Measurements from ENCODE around the gene CCBE1.
"Not testable (repeated sequence)": the region's sequence is repeated elsewhere in the genome, so short reads cannot be mapped to it uniquely, and the experiment has no call there.

DNA sequence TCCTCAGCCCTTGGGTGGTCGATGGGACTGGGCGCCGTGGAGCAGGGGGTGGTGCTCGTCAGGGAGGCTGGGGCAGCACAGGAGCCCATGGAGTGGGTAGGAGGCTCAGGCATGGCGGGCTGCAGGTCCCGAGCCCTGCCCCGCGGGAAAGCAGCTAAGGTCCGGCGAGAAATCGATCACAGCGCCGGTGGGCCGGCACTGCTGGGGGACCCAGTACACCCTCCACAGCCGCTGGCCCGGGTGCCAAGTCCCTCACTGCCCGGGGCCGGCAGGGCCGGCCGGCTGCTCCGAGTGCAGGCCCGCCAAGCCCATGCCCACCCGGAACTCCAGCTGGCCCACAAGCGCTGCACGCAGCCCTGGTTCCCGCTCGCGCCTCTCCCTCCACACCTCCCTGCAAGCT lies 16.9 kb upstream of the CCBE1 start:
- TF ChIP-seq, protein P1, sequence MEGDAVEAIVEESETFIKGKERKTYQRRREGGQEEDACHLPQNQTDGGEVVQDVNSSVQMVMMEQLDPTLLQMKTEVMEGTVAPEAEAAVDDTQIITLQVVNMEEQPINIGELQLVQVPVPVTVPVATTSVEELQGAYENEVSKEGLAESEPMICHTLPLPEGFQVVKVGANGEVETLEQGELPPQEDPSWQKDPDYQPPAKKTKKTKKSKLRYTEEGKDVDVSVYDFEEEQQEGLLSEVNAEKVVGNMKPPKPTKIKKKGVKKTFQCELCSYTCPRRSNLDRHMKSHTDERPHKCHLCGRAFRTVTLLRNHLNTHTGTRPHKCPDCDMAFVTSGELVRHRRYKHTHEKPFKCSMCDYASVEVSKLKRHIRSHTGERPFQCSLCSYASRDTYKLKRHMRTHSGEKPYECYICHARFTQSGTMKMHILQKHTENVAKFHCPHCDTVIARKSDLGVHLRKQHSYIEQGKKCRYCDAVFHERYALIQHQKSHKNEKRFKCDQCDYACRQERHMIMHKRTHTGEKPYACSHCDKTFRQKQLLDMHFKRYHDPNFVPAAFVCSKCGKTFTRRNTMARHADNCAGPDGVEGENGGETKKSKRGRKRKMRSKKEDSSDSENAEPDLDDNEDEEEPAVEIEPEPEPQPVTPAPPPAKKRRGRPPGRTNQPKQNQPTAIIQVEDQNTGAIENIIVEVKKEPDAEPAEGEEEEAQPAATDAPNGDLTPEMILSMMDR (IDR thresholded peaks at IDR 0.05), result not testable (repeated sequence)
- TF ChIP-seq ZFX (IDR thresholded peaks at IDR 0.05; ENCODE audit: borderline replicate concordance), result not testable (repeated sequence)
